Measurements from ENCODE around the gene BRSK2. TPM values are rescaled to one million over a fixed set of nuclear protein-coding genes. Genes with fewer than 3 reads are reported as not detected.

BRSK2 gene
- total RNA-seq, 1 donor from 2014 or later = 1.4 TPM

DNA sequence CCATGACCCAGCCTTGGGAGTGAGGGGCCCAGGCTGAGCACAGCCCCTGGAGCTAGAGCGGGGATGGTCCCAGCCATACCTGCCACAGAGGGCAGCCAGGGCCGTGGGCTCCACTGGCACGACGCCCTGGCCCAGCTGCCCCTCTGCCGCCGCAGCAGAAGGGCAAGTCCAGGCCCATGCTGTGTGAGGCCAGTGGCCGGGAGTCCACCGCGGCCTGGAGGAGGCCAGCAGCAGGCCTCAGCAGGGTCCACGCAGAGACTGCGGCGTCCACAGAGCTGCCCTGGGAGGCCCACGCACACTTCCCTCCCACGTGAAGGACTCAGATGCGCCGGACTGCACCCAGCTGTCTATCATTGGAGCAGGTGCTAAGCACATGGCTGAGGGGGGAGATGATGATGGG is 73.3 kb downstream of the BRSK2 start:
- DNase-seq (ENCODE audit: low spot score) = no peak

DNA sequence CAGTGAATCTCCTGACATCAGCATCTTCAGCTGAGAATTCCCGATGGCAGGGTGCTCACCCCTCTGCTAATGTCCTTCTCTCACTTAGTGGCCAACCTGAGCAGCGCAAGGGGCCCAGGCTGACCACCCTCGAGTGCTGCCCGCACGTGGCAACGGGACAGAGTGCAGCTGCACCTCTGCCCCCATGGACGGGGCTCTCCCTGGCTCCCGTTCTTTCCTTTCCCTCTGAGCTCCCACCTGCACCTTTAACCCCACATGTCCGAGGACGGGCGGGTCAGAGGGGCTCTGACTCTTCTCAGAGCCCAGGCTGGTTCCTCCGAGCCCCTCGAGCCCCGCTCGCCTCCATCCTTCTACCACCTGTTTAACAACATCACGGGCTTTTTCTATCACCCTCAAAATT is 77.0 kb downstream of the BRSK2 start:
- DNase-seq (ENCODE audit: low spot score) = no peak

DNA sequence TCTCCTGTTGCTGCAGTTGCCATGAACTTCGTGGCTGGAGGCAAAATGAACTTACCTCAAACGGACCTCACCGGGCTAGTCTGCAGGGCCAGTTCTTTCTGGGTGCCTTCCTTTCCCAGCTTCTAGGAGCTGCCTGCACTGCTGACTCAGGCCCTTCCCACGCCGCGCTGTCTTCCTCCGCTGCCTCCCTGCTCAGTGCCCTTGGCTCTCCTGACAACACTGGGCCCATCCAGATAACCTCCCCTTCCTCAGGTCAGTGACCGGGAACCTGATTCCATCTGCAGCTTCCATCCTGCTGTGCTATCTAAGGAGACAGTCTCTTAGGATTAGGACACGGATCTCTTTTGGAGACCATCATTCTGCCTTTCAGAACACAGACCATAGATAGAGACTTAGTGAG is 77.5 kb downstream of the BRSK2 start:
- no peak for DNase-seq (ENCODE audit: low spot score)

DNA sequence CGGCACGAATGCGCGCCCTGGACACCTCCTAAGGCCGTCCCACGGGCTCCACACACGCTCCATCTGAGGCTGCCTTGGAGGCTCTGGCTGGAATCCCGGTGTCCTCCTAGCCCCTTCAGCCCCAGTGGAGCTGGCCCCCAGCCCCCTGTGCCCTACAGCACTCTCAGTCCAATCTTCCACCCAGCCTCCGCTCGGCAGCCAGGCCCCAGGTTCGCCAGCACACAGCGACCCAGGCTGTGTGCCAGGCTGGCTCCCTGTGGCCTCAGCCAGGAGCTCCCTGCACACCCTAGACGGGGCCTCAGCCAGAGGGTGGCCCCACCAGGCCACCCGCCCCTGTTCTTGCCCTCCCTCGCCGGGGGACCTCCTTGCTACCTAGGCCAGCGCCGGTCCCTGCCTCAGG is 78.3 kb downstream of the BRSK2 start:
- no peak for DNase-seq (ENCODE audit: low spot score)

DNA sequence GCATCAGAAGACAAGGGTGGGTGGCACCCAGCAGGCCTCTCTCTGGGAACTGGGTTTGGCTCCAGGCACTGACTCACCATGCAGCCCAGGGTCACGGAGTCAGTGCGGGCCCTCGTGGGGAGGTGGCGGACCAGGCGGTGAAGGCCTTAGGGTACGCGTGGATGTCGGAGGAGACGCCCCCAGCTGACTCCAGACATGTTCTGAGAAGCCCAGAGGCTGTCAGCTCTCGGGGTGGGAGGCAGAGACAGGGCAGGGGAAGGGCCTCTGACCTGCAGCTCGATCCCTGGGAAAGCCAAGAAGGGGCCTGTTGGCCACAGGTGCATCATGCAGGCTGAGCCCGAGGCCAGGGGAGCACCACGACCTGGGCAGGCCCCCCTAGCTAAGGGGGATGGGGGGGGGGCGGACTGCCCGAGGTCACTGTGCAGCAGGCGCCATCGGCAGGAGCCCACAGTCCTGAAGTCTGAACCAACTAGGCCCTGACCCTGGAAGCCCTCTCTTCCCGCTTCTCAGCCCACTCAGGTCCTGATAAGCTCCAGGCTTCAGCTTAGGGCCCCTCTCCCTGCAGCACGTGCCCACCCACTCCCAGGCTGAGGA is 78.8 kb downstream of the BRSK2 start:
- DNase-seq (ENCODE audit: low spot score) = no peak

- no peak for DNase-seq (ENCODE audit: low spot score)
Observed at GRCh38 chr11:1469287-1469910, 79.7 kb downstream of the BRSK2 start.

GRCh38 chr11:1469911-1470680 is 80.4 kb downstream of the BRSK2 start:
- DNase-seq (ENCODE audit: low spot score) = no peak

GRCh38 chr11:1470681-1471611 is 81.2 kb downstream of the BRSK2 start:
- DNase-seq (ENCODE audit: low spot score) = no peak

- DNase-seq (ENCODE audit: low spot score) = no peak
Observed at GRCh38 chr11:1471736-1472135, 82.0 kb downstream of the BRSK2 start.

- no peak for DNase-seq (ENCODE audit: low spot score)
Observed at GRCh38 chr11:1472180-1473005, 82.7 kb downstream of the BRSK2 start.

DNA sequence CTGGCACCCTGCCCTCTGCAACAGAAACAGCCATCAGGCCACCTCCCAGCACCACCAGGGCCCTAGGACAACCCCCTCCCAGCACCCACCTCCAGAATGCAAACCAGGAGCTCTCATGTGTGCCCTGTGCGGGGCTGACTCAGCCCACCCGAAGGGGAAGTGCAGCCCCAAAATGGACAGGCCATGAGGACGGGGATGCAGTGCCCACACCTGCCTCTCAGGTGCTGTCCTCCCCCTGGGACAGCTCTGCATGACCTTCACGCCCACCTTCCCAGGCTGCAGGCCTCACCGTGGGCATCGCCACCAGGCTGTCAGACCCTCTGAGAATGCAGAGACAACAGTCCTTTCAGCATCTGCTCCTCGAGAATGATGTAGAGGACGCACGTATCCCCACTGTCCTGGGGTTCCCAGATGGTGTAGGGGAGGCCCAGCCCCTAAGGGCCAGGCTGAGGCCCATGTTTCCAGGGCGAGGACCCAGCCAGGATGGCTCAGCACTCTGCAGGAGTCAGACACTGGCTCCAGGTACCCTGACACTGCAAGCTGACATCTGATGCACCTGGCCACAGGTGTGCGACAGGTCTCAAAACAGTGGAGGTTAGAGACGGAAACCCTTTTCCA is 83.4 kb downstream of the BRSK2 start:
- DNase-seq (ENCODE audit: low spot score) = no peak

- no peak for DNase-seq (ENCODE audit: low spot score)
Observed at GRCh38 chr11:1473786-1474185, 84.1 kb downstream of the BRSK2 start.

GRCh38 chr11:1475841-1476240 is 86.1 kb downstream of the BRSK2 start:
- DNase-seq (ENCODE audit: low spot score) = no peak

DNA sequence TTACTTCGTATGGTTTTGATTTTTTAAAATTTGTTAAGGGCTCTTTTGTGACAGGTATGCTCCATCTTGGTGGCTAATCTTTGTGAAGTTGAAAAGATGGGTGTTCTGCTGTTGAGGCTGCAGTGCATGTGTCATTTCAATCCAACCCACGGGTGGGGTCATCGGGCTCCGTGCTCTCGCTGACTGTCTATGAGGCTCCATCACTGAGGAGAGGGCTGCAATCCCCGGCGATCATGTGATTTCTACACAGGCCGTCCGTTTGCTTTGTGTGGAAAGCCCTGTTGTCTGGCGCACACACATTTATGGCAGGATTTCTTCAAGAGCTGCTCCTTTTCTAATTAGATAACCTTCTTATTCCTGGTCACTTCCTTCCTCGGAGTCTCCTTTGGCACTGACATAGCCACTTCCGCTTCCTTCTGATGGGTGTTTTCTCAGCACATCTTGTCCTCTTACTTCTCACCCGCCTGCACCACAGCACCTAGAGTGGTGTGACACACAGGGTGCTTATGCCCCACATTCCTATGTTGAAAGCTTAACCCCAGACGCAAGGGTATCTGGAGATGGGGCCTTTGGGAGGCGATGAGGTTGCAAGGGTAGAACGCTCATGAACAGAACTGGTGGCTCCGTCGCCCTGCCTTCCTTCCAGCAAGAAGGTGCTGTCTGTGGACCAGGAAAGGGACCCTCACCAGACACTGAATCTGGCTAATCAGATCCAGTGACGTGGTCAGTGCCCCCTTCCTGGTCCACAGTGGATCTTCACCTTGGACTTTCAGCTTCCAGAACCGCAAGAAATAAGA is 87.4 kb downstream of the BRSK2 start:
- DNase-seq (ENCODE audit: low spot score) = no peak

- DNase-seq (ENCODE audit: low spot score) = no peak
Observed at GRCh38 chr11:1478011-1478410, 88.3 kb downstream of the BRSK2 start.

DNA sequence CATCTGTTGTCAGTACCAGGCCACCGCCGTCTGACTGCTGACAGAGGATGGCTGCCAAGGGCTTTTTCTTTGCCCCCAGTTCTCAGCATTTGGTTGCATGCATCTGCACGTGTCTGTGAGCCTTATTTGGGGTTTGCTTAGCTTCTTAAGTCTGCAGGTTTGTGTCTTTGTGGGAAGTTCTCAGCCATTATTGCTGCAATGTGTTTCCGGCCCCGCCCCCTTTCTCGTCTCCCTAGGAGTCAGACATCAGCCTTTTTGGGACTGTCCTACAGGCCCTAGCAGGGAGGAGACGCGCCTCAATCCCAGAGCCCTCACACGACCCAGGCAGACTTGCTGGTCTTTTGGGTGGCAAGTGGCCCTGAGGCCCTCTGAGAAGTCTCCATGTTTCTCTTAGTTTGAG is 88.8 kb downstream of the BRSK2 start:
- DNase-seq (ENCODE audit: low spot score) = no peak

DNA sequence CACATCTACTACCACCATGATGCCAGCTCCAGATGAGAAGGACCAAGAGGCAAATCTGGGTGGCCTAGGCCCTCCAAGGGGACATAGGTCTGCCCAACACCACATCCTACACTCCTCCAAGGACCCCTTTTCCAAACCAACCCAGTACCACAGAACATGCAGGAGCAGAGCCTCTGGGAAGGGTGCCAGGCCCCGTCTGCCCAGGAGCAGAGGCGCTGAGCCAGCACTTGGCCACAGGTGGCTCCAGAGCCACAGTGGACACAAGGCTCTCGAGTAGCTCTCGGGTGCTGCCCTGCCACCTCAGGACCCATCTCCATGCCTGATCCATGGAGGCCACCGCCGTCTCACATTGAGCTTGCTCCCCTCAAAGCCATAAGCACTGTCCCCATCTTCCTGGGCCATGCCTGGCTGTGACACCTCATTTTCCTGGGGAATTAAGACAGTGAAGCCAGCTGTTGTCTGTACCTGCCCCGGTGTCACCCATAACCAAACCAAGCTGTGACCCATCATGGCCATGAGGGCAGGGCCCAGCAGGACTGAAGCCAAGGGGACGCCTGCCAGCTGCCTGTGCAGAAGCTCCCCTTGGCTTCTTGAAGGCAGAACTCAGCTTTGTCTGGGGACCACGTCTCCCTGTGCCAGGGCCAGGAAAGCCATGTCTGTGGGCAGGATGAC is 89.4 kb downstream of the BRSK2 start:
- no peak for DNase-seq (ENCODE audit: low spot score)

DNA sequence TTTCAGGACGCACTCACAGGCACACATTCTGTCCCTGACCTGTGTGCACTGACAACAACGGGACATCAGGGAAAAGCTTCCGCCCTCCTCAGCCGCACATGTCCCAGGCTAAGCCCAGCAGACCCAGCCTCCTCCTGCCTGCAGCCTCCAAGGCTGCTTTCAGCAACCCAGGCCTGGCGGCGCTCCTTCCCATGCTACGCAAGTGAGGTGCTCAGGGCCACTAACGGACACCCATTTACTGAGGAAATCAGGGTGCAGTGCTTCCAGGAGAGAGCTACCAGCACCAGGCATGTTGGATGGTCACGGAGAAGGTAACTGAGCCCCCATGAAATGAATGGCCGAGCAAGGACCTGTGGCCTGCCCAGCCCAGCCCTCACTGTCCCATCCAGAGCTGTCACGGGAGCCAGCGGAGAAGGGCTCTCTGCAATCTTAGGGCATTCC is 90.0 kb downstream of the BRSK2 start:
- no peak for DNase-seq (ENCODE audit: low spot score)

- no peak for DNase-seq (ENCODE audit: low spot score)
Observed at GRCh38 chr11:1480191-1480554, 90.4 kb downstream of the BRSK2 start.

All from mesenteric fat pad (tissue), 1 donor.